ENCODE measurements around the gene CTSW. TPM values are rescaled to one million over a fixed set of nuclear protein-coding genes. Genes with fewer than 3 reads are reported as not detected.
A peak's percentile ranks its signal among the peaks of the same experiment; 100 is the strongest.

The CTSW gene
- polyA plus RNA-seq, 1 donor (not counting 4 experiments of a cell fraction or from before 2014, with no cell fraction given) = not detected

- H3K9ac ChIP-seq (ENCODE audit: control insufficient read depth, extremely low read depth, insufficient read depth, low read length) = peak within 1 kb of the TSS; percentile 72
- H2AFZ ChIP-seq (ENCODE audit: control insufficient read depth, low read length) = peak within 1 kb of the TSS; percentile 84
- FAIRE-seq = no peak
- H3K36me3 ChIP-seq (ENCODE audit: control insufficient read depth in 2 of 2, extremely low read depth in 1 of 2, insufficient read depth in 2 of 2, low read length in 2 of 2) = peaks cover 0 to 7% of the 10 kb centered on the region in 2 experiments
- H3K4me2 ChIP-seq (ENCODE audit: control insufficient read depth, extremely low read depth, insufficient read depth, low read depth, low read length) = peak within 1 kb of the TSS; percentile 89
- no peak for DNase-seq (ENCODE audit: low read depth, low spot score)
- no peaks in the 10 kb centered on the region for H3K4me1 ChIP-seq (ENCODE audit: control insufficient read depth, extremely low read depth, insufficient read depth, low read length)
- no peaks in the 10 kb centered on the region for H3K27me3 ChIP-seq (ENCODE audit: control insufficient read depth, extremely low read depth, insufficient read depth, low read length)
- H4K20me1 ChIP-seq (ENCODE audit: control insufficient read depth, extremely low read depth, insufficient read depth, low read length) = no peaks in the 10 kb centered on the region
- no peak for TF ChIP-seq CTCF (optimal IDR thresholded peaks at IDR 0.05 in 1 of 3, IDR thresholded peaks at IDR 0.05 in 1 of 3, conservative IDR thresholded peaks at IDR 0.05 in 1 of 3; ENCODE audit: extremely low read depth in 1 of 3, insufficient read depth in 2 of 3, low read length in 3 of 3)
- no peak for TF ChIP-seq EZH2 (IDR thresholded peaks at IDR 0.05; ENCODE audit: low read length)
- peak within 1 kb of the TSS; percentile 46 to 66 (median 66) for H3K4me3 ChIP-seq (ENCODE audit: control insufficient read depth in 2 of 3, extremely low read depth in 1 of 3, insufficient read depth in 2 of 3, low read depth in 1 of 3, low read length in 3 of 3)
- H3K79me2 ChIP-seq (ENCODE audit: control insufficient read depth, insufficient read depth, low read length) = no peaks in the 10 kb centered on the region
- no peaks in the 10 kb centered on the region for H3K9me1 ChIP-seq (ENCODE audit: control insufficient read depth, extremely low read depth, insufficient read depth, low read length)
- dilution Hi-C loops (cut with MboI; ENCODE audit: extremely low pct_ligation_motif_present, low sequenced_read_pairs) = no loop called here
- peak within 1 kb of the TSS; percentile 36 for H3K27ac ChIP-seq (ENCODE audit: control insufficient read depth, insufficient read depth, low read length)
- H3K9me3 ChIP-seq (ENCODE audit: control insufficient read depth, low read depth, low read length) = no peaks in the 10 kb centered on the region
Observed at GRCh38 chr11:65872586-65873317, 6.9 kb upstream of the CTSW start, which contains the start of gene EFEMP2. TSS of gene EFEMP2 (minus strand) at chr11:65872800. CDS start at chr11:65872354, 446 bp downstream.

GRCh38 chr11:65873318-65874156 is 6.1 kb upstream of the CTSW start:
- Histone ChIP-seq H3K27ac (ENCODE audit: control insufficient read depth, insufficient read depth, low read length) (peak overlapping the region; percentile 36), H3K9me1 (ENCODE audit: control insufficient read depth, extremely low read depth, insufficient read depth, low read length) (no peaks in the 10 kb centered on the region), H2AFZ (ENCODE audit: control insufficient read depth, low read length) (peak overlapping the region; percentile 84), H3K36me3 (ENCODE audit: control insufficient read depth in 2 of 2, extremely low read depth in 1 of 2, insufficient read depth in 2 of 2, low read length in 2 of 2) (no peaks in the 10 kb centered on the region), H4K20me1 (ENCODE audit: control insufficient read depth, extremely low read depth, insufficient read depth, low read length) (no peaks in the 10 kb centered on the region), H3K9me3 (ENCODE audit: control insufficient read depth, low read depth, low read length) (no peaks in the 10 kb centered on the region), H3K79me2 (ENCODE audit: control insufficient read depth, insufficient read depth, low read length) (no peaks in the 10 kb centered on the region), H3K4me3 (ENCODE audit: control insufficient read depth in 2 of 3, extremely low read depth in 1 of 3, insufficient read depth in 2 of 3, low read depth in 1 of 3, low read length in 3 of 3) (peak overlapping the region; percentile 46 to 66 (median 66)), H3K27me3 (ENCODE audit: control insufficient read depth, extremely low read depth, insufficient read depth, low read length) (no peaks in the 10 kb centered on the region), H3K4me2 (ENCODE audit: control insufficient read depth, extremely low read depth, insufficient read depth, low read depth, low read length) (peak overlapping the region; percentile 89), H3K4me1 (ENCODE audit: control insufficient read depth, extremely low read depth, insufficient read depth, low read length) (no peaks in the 10 kb centered on the region), H3K9ac (ENCODE audit: control insufficient read depth, extremely low read depth, insufficient read depth, low read length) (peak overlapping the region; percentile 72)
- dilution Hi-C loops (cut with MboI; ENCODE audit: extremely low pct_ligation_motif_present, low sequenced_read_pairs) = no loop called here
- FAIRE-seq (no peak), DNase-seq (ENCODE audit: low read depth, low spot score) (no peak)
- TF ChIP-seq CTCF (optimal IDR thresholded peaks at IDR 0.05 in 1 of 3, IDR thresholded peaks at IDR 0.05 in 1 of 3, conservative IDR thresholded peaks at IDR 0.05 in 1 of 3; ENCODE audit: extremely low read depth in 1 of 3, insufficient read depth in 2 of 3, low read length in 3 of 3) = no peak
- no peak for TF ChIP-seq EZH2 (IDR thresholded peaks at IDR 0.05; ENCODE audit: low read length)
